Trophoblast cell (in vitro differentiated cells and primary cell): ENCODE data around the gene KRT76.

ENCODE experiments used
- DNase-seq, 2 donors: peaks; one replicate each; pipeline ENCODE4 v3.0.0-alpha.2; 2016
- H2AFZ ChIP-seq: 2 replicates; pipeline ENCODE4 v1.6.1; 2013; ENCODE audit warnings: low read length, moderate library complexity, mild to moderate bottlenecking; ENCODE audit not compliant: insufficient read depth, poor library complexity
- H2AK5ac ChIP-seq: 2 replicates; pipeline ENCODE4 v1.6.1; 2013; ENCODE audit warnings: mild to moderate bottlenecking, low read length
- H2BK120ac ChIP-seq: 2 replicates; pipeline ENCODE4 v1.6.1; 2013; ENCODE audit warnings: low read length, mild to moderate bottlenecking, moderate library complexity; ENCODE audit not compliant: insufficient read depth, poor library complexity
- H2BK12ac ChIP-seq: 2 replicates; pipeline ENCODE4 v1.6.1; 2013; ENCODE audit warnings: mild to moderate bottlenecking, low read length, moderate library complexity
- H2BK5ac ChIP-seq: 2 replicates; pipeline ENCODE4 v1.6.1; 2013; ENCODE audit warnings: low read length, low read depth, moderate library complexity, mild to moderate bottlenecking; ENCODE audit not compliant: poor library complexity
- H3K14ac ChIP-seq: 2 replicates; pipeline ENCODE4 v1.6.1; 2013; ENCODE audit warnings: mild to moderate bottlenecking, low read length
- H3K18ac ChIP-seq: 2 replicates; pipeline ENCODE4 v1.6.1; 2013; ENCODE audit warnings: mild to moderate bottlenecking, low read length
- H3K23ac ChIP-seq: 2 replicates; pipeline ENCODE4 v1.6.1; 2013; ENCODE audit warnings: low read length
- H3K27ac ChIP-seq: 2 replicates; pipeline ENCODE4 v1.5.1; 2013; ENCODE audit warnings: low read depth, mild to moderate bottlenecking, inconsistent platforms, low read length, moderate library complexity
- H3K27me3 ChIP-seq: 2 replicates; pipeline ENCODE4 v1.6.1; 2013; ENCODE audit warnings: inconsistent platforms, mild to moderate bottlenecking, low read length, moderate library complexity; ENCODE audit not compliant: insufficient read depth
- H3K36me3 ChIP-seq, 2 experiments: 1 replicate in 1 of 2; 2 replicates in 1 of 2; pipeline ENCODE4 v1.6.1; 2013; ENCODE audit warnings: low read length in 2 of 2, mild to moderate bottlenecking in 2 of 2, moderate library complexity in 1 of 2; ENCODE audit not compliant: insufficient read depth in 2 of 2, control insufficient read depth in 1 of 2
- H3K4ac ChIP-seq: 2 replicates; pipeline ENCODE4 v1.6.1; 2013; ENCODE audit warnings: low read depth, mild to moderate bottlenecking, low read length, moderate library complexity
- H3K4me1 ChIP-seq, 2 experiments: 1 replicate in 1 of 2; 2 replicates in 1 of 2; pipeline ENCODE4 v1.6.1; 2013; ENCODE audit warnings: low read length in 2 of 2, mild to moderate bottlenecking in 2 of 2, moderate library complexity in 1 of 2; ENCODE audit not compliant: insufficient read depth in 2 of 2, control insufficient read depth in 1 of 2
- H3K4me2 ChIP-seq: 2 replicates; pipeline ENCODE4 v1.6.1; 2013; ENCODE audit warnings: inconsistent platforms, mild to moderate bottlenecking, low read length, moderate library complexity
- H3K4me3 ChIP-seq: 2 replicates; pipeline ENCODE4 v1.5.1; 2013; ENCODE audit warnings: mild to moderate bottlenecking, low read depth, low read length, inconsistent platforms
- H3K79me1 ChIP-seq: one replicate; pipeline ENCODE4 v1.6.1; 2013; ENCODE audit warnings: low read length
- H3K79me2 ChIP-seq: 2 replicates; pipeline ENCODE4 v1.6.1; 2013; ENCODE audit warnings: low read length, mild to moderate bottlenecking; ENCODE audit not compliant: control insufficient read depth, insufficient read depth, poor library complexity
- H3K9ac ChIP-seq: 2 replicates; pipeline ENCODE4 v1.6.1; 2013; ENCODE audit warnings: mild to moderate bottlenecking, low read length
- H3K9me3 ChIP-seq: 2 replicates; pipeline ENCODE4 v1.6.1; 2013; ENCODE audit warnings: low read depth, mild to moderate bottlenecking, control low read depth, inconsistent platforms, low read length; ENCODE audit not compliant: insufficient read depth
- H4K12ac ChIP-seq: 2 replicates; pipeline ENCODE4 v1.6.1; 2013; ENCODE audit warnings: low read depth, mild to moderate bottlenecking, low read length, moderate library complexity
- H4K8ac ChIP-seq: 2 replicates; pipeline ENCODE4 v1.6.1; 2013; ENCODE audit warnings: low read depth, mild to moderate bottlenecking, low read length, moderate library complexity
- H4K91ac ChIP-seq: one replicate; pipeline ENCODE4 v1.6.1; 2013; ENCODE audit warnings: low read depth, mild to moderate bottlenecking, low read length, moderate library complexity
- WGBS: extraction: QIAGEN DNeasy Blood & Tissue Kit; methylation state at CpG from one replicate; pipeline ENCODE4 v1.1.7; 2013; ENCODE audit warnings: missing lambda C conversion rate; ENCODE audit not compliant: insufficient read length, insufficient coverage; ENCODE audit errors: extremely low coverage; 5-methylcytosine and 5-hydroxymethylcytosine counted together

KRT76 gene

GRCh38 chr12:52776435-52776834 lies 710 bp downstream of the KRT76 start:
- Histone ChIP-seq H3K79me2 (no peaks in the 10 kb centered on the region), H4K8ac (no peak overlapping the region), H3K4ac (no peak overlapping the region), H3K9me3 (peaks cover 5% of the 10 kb centered on the region), H3K18ac (no peak overlapping the region), H3K4me3 (no peak overlapping the region), H2BK120ac (no peak overlapping the region), H3K36me3 (no peaks in the 10 kb centered on the region), H3K27ac (no peak overlapping the region), H3K23ac (no peak overlapping the region), H4K12ac (no peak overlapping the region), H3K14ac (no peak overlapping the region), H2BK5ac (no peak overlapping the region), H3K9ac (no peak overlapping the region), H3K4me2 (no peak overlapping the region), H2AFZ (no peak overlapping the region), H3K79me1 (no peaks in the 10 kb centered on the region), H3K27me3 (peaks cover 8% of the 10 kb centered on the region), H2BK12ac (no peak overlapping the region), H3K4me1 (no peaks in the 10 kb centered on the region), H2AK5ac (no peak overlapping the region), H4K91ac (no peak overlapping the region)
- DNase-seq: no peak
- WGBS: no CpG with 5 or more reads among the region's 5 CpGs

- H2AK5ac ChIP-seq: no peak overlapping the region
- no peak overlapping the region for H3K23ac ChIP-seq
- H3K79me2 ChIP-seq: no peaks in the 10 kb centered on the region
- no peak overlapping the region for H3K18ac ChIP-seq
- no peak overlapping the region for H3K9ac ChIP-seq
- no peak overlapping the region for H4K12ac ChIP-seq
- H3K4me2 ChIP-seq: no peak overlapping the region
- H3K79me1 ChIP-seq: no peaks in the 10 kb centered on the region
- no peak overlapping the region for H2BK120ac ChIP-seq
- no peak overlapping the region for H4K8ac ChIP-seq
- DNase-seq: no peak
- no peak overlapping the region for H3K27ac ChIP-seq
- H2AFZ ChIP-seq: no peak overlapping the region
- no peak overlapping the region for H2BK12ac ChIP-seq
- H3K27me3 ChIP-seq: peaks cover 4% of the 10 kb centered on the region
- no CpG with 5 or more reads among the region's 8 CpGs for WGBS
- H3K4me3 ChIP-seq: no peak overlapping the region
- no peak overlapping the region for H2BK5ac ChIP-seq
- H3K36me3 ChIP-seq: no peaks in the 10 kb centered on the region
- H3K4me1 ChIP-seq: no peaks in the 10 kb centered on the region
- H3K14ac ChIP-seq: no peak overlapping the region
- no peak overlapping the region for H3K4ac ChIP-seq
- H4K91ac ChIP-seq: no peak overlapping the region
- H3K9me3 ChIP-seq: peaks cover 3% of the 10 kb centered on the region
Observed at GRCh38 chr12:52774629-52775250, 2.4 kb downstream of the KRT76 start.

- Histone ChIP-seq H3K23ac (no peak overlapping the region), H2BK120ac (no peak overlapping the region), H3K79me2 (no peaks in the 10 kb centered on the region), H4K91ac (no peak overlapping the region), H2AK5ac (no peak overlapping the region), H3K9me3 (peaks cover 6% of the 10 kb centered on the region), H3K4me3 (no peak overlapping the region), H2AFZ (no peak overlapping the region), H4K8ac (no peak overlapping the region), H3K36me3 (no peaks in the 10 kb centered on the region), H3K4ac (no peak overlapping the region), H3K27ac (no peak overlapping the region), H3K18ac (no peak overlapping the region), H2BK5ac (no peak overlapping the region), H3K9ac (no peak overlapping the region), H3K27me3 (peaks cover 4% of the 10 kb centered on the region), H3K4me1 (peaks cover 7 to 8% of the 10 kb centered on the region in 2 experiments), H3K4me2 (no peak overlapping the region), H3K14ac (no peak overlapping the region), H4K12ac (no peak overlapping the region), H3K79me1 (no peaks in the 10 kb centered on the region), H2BK12ac (no peak overlapping the region)
- no CpG with 5 or more reads among the region's 3 CpGs for WGBS
- no peak for DNase-seq
Observed at GRCh38 chr12:52772772-52773171, 4.4 kb downstream of the KRT76 start.

- H4K8ac ChIP-seq: no peak overlapping the region
- no peak for DNase-seq
- H2BK120ac ChIP-seq: no peak overlapping the region
- H3K4me3 ChIP-seq: no peak overlapping the region
- no peaks in the 10 kb centered on the region for H3K79me2 ChIP-seq
- H3K27me3 ChIP-seq: peaks cover 4% of the 10 kb centered on the region
- peaks cover 7 to 8% of the 10 kb centered on the region in 2 experiments for H3K4me1 ChIP-seq
- H3K36me3 ChIP-seq: no peaks in the 10 kb centered on the region
- no peak overlapping the region for H3K23ac ChIP-seq
- no peak overlapping the region for H2BK12ac ChIP-seq
- H2AK5ac ChIP-seq: no peak overlapping the region
- H3K4me2 ChIP-seq: no peak overlapping the region
- H3K27ac ChIP-seq: no peak overlapping the region
- H3K14ac ChIP-seq: no peak overlapping the region
- no peak overlapping the region for H2AFZ ChIP-seq
- H3K79me1 ChIP-seq: no peaks in the 10 kb centered on the region
- H4K91ac ChIP-seq: no peak overlapping the region
- no peak overlapping the region for H2BK5ac ChIP-seq
- no CpG with 5 or more reads among the region's 4 CpGs for WGBS
- no peak overlapping the region for H3K9ac ChIP-seq
- H3K18ac ChIP-seq: no peak overlapping the region
- no peak overlapping the region for H3K4ac ChIP-seq
- H4K12ac ChIP-seq: no peak overlapping the region
- H3K9me3 ChIP-seq: peaks cover 6% of the 10 kb centered on the region
Observed at GRCh38 chr12:52772188-52772587, 5.0 kb downstream of the KRT76 start.
